Measurements from ENCODE around the gene NPIPB12.
"Not testable (repeated sequence)": the region's sequence is repeated elsewhere in the genome, so short reads cannot be mapped to it uniquely, and the experiment has no call there.

DNA sequence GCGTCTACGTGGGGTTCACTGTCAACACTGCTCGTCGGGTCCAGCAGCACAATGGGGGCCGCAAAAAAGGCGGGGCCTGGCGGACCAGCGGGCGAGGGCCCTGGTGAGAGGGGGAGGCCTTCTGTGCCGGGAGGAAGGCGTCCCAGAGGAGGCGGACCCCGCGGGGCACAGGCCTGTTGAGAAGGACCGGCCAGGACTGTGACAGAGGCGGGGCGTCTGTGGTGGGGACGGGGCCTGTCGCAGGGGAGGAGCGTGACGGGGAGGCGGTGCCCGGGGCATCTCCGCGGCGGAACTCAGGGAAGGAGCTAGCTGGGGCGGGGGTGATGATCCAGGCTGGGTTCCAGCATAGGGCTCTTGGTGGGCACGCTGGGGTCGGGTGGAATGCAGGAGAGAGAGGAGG, 51.4 kb downstream of the NPIPB12 start:
- TF ChIP-seq, protein P1, sequence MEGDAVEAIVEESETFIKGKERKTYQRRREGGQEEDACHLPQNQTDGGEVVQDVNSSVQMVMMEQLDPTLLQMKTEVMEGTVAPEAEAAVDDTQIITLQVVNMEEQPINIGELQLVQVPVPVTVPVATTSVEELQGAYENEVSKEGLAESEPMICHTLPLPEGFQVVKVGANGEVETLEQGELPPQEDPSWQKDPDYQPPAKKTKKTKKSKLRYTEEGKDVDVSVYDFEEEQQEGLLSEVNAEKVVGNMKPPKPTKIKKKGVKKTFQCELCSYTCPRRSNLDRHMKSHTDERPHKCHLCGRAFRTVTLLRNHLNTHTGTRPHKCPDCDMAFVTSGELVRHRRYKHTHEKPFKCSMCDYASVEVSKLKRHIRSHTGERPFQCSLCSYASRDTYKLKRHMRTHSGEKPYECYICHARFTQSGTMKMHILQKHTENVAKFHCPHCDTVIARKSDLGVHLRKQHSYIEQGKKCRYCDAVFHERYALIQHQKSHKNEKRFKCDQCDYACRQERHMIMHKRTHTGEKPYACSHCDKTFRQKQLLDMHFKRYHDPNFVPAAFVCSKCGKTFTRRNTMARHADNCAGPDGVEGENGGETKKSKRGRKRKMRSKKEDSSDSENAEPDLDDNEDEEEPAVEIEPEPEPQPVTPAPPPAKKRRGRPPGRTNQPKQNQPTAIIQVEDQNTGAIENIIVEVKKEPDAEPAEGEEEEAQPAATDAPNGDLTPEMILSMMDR (conservative IDR thresholded peaks at IDR 0.05 in 1 of 2, IDR thresholded peaks at IDR 0.05 in 1 of 2; ENCODE audit: low read depth in 1 of 2, low read length in 2 of 2), result not testable (repeated sequence)
- not testable (repeated sequence) for TF ChIP-seq EZH2 (IDR thresholded peaks at IDR 0.05; ENCODE audit: low read length, missing control alignments)
